SK-N-SH treated with all-trans-retinoic acid at 6 μM for 48 hours (cell line): ENCODE results near the gene FAM241B.

Experiments used
- ATAC-seq: fragments of 200-7000 bp; cut with Tn5 transposase; 3 replicates; pipeline ENCODE4 v1.9.1; 2020; ENCODE audit warnings: mild to moderate bottlenecking, moderate library complexity
- ARNTL ChIP-seq: fragments of 450-650 bp; formaldehyde crosslinking; IDR thresholded peaks from 2 replicates; pipeline ENCODE4 v1.5.0; 2020; ENCODE audit warnings: low read depth, mild to moderate bottlenecking, moderate library complexity, borderline replicate concordance
- BACH2 ChIP-seq: fragments of 250-450 bp; sonication (Bioruptor Pico); IDR thresholded peaks from 2 replicates; pipeline ENCODE4 v1.9.0; 2021; ENCODE audit warnings: mild to moderate bottlenecking, borderline replicate concordance
- CSDC2 ChIP-seq: fragments of 250-450 bp; sonication (Bioruptor Pico); IDR thresholded peaks from 2 replicates; pipeline ENCODE4 v1.5.0; 2020; ENCODE audit warnings: mild to moderate bottlenecking, moderate library complexity
- CSRNP3 ChIP-seq: fragments of 250-450 bp; sonication (Bioruptor Pico); IDR thresholded peaks from 2 replicates; pipeline ENCODE4 v1.5.1; 2021; ENCODE audit warnings: mild to moderate bottlenecking, moderate library complexity
- ESRRG ChIP-seq: fragments of 250-450 bp; sonication (Bioruptor Pico); IDR thresholded peaks from 2 replicates; pipeline ENCODE4 v1.6.1; 2021; ENCODE audit warnings: mild to moderate bottlenecking
- GLIS3 ChIP-seq: fragments of 250-450 bp; sonication (Bioruptor Pico); IDR thresholded peaks from 2 replicates; pipeline ENCODE4 v1.5.0; 2020; ENCODE audit warnings: mild to moderate bottlenecking, moderate library complexity
- ISL1 ChIP-seq: fragments of 250-450 bp; sonication (Bioruptor Pico); IDR thresholded peaks from 2 replicates; pipeline ENCODE4 v2.1.2; 2022; ENCODE audit warnings: mild to moderate bottlenecking, moderate library complexity
- OSR1 ChIP-seq: fragments of 250-450 bp; sonication (Bioruptor Pico); IDR thresholded peaks from 2 replicates; pipeline ENCODE4 v1.8.0; 2022; ENCODE audit warnings: moderate library complexity, mild to moderate bottlenecking, inconsistent platforms
- PATZ1 ChIP-seq: fragments of 250-450 bp; sonication (Bioruptor Pico); IDR thresholded peaks from 2 replicates; pipeline ENCODE4 v1.8.0; 2020; ENCODE audit warnings: mild to moderate bottlenecking, moderate library complexity, borderline replicate concordance
- POU6F1 ChIP-seq: fragments of 250-450 bp; sonication (Bioruptor Pico); IDR thresholded peaks from 2 replicates; pipeline ENCODE4 v1.8.0; 2021; ENCODE audit warnings: low read depth, mild to moderate bottlenecking, moderate library complexity, borderline replicate concordance
- PPARA ChIP-seq: fragments of 250-450 bp; sonication (Bioruptor Pico); IDR thresholded peaks from 2 replicates; pipeline ENCODE4 v1.5.0; 2020; ENCODE audit warnings: mild to moderate bottlenecking, borderline replicate concordance
- RARB ChIP-seq: fragments of 250-450 bp; sonication (Bioruptor Pico); IDR thresholded peaks from 2 replicates; pipeline ENCODE4 v1.8.0; 2021; ENCODE audit warnings: mild to moderate bottlenecking, moderate library complexity
- SNAI2 ChIP-seq: fragments of 250-450 bp; sonication (Bioruptor Pico); IDR thresholded peaks from 2 replicates; pipeline ENCODE4 v1.5.0; 2020; ENCODE audit warnings: mild to moderate bottlenecking, moderate library complexity
- TOX ChIP-seq: fragments of 250-450 bp; sonication (Bioruptor Pico); IDR thresholded peaks from 2 replicates; pipeline ENCODE4 v1.8.0; 2021; ENCODE audit warnings: mild to moderate bottlenecking, moderate library complexity, borderline replicate concordance
- TSHZ2 ChIP-seq: fragments of 250-450 bp; sonication (Bioruptor Pico); IDR thresholded peaks from 2 replicates; pipeline ENCODE4 v1.5.0; 2020; ENCODE audit warnings: mild to moderate bottlenecking, moderate library complexity
- ZC3H10 ChIP-seq: fragments of 250-450 bp; sonication (Bioruptor Pico); IDR thresholded peaks from 2 replicates; pipeline ENCODE4 v1.5.1; 2021; ENCODE audit warnings: mild to moderate bottlenecking, moderate library complexity
- ZFP3 ChIP-seq: fragments of 250-450 bp; sonication (Bioruptor Pico); IDR thresholded peaks from 2 replicates; pipeline ENCODE4 v1.5.0; 2020; ENCODE audit warnings: mild to moderate bottlenecking, moderate library complexity
- ZFP30 ChIP-seq: fragments of 450-650 bp; formaldehyde crosslinking; IDR thresholded peaks from 2 replicates; pipeline ENCODE4 v1.5.0; 2022; ENCODE audit warnings: mild to moderate bottlenecking, moderate library complexity
- ZNF565 ChIP-seq: fragments of 450-650 bp; formaldehyde crosslinking; conservative IDR thresholded peaks from 2 replicates; pipeline ENCODE4 v1.5.0; 2020; ENCODE audit warnings: low read depth, mild to moderate bottlenecking, moderate library complexity
- ZNF8 ChIP-seq: fragments of 450-650 bp; formaldehyde crosslinking; IDR thresholded peaks from 2 replicates; pipeline ENCODE4 v1.5.0; 2020; ENCODE audit warnings: mild to moderate bottlenecking, moderate library complexity

The FAM241B gene

GRCh38 chr10:69628891-69629290 lies 1.2 kb upstream of the FAM241B start:
- no peak for ATAC-seq
- TF ChIP-seq ZNF8 (CRISPR knock-in tag): no peak
- no peak for TF ChIP-seq TOX (CRISPR knock-in tag)
- no peak for TF ChIP-seq GLIS3
- TF ChIP-seq TSHZ2 (CRISPR knock-in tag): no peak
- TF ChIP-seq RARB: no peak
- TF ChIP-seq ZC3H10 (CRISPR knock-in tag): no peak
- no peak for TF ChIP-seq POU6F1 (CRISPR knock-in tag)
- no peak for TF ChIP-seq CSRNP3 (CRISPR knock-in tag)
- no peak for TF ChIP-seq SNAI2
- TF ChIP-seq ZNF565 (CRISPR knock-in tag): no peak
- no peak for TF ChIP-seq BACH2 (CRISPR knock-in tag)
- TF ChIP-seq ISL1: no peak
- TF ChIP-seq OSR1: no peak
- no peak for TF ChIP-seq CSDC2 (CRISPR knock-in tag)
- no peak for TF ChIP-seq ARNTL (CRISPR knock-in tag)
- no peak for TF ChIP-seq ZFP3 (CRISPR knock-in tag)
- TF ChIP-seq, all 23 proteins: peak for 0

- TF ChIP-seq ZNF8 (CRISPR knock-in tag): no peak
- TF ChIP-seq ZNF565 (CRISPR knock-in tag): no peak
- no peak for TF ChIP-seq ZFP3 (CRISPR knock-in tag)
- TF ChIP-seq RARB: no peak
- no peak for TF ChIP-seq TOX (CRISPR knock-in tag)
- no peak for TF ChIP-seq ESRRG (CRISPR knock-in tag)
- TF ChIP-seq PATZ1 (CRISPR knock-in tag): no peak
- TF ChIP-seq SNAI2: no peak
- no peak for TF ChIP-seq TSHZ2 (CRISPR knock-in tag)
- TF ChIP-seq PPARA (CRISPR knock-in tag): no peak
- no peak for TF ChIP-seq ZFP30 (CRISPR knock-in tag)
- TF ChIP-seq, all 23 proteins: peak for 0
- ATAC-seq: peak; percentile 9; the same call in 1 of the 3 replicates
Measured at GRCh38 chr10:69629519-69629896, 539 bp upstream of the FAM241B start.
